HEK293 (cell line): ENCODE results near the gene CENPM.

Experiments
- CTCF ChIA-PET: fragments of 350-600 bp; formaldehyde crosslinking; extraction: SDS; loops from one replicate; lab custom pipeline; 2021; ENCODE audit warnings: antibody characterized with exemption; lab: Yijun Ruan, JAX
- POLR2A ChIA-PET: fragments of 300-600 bp; formaldehyde crosslinking; extraction: SDS; loops from one replicate; lab custom pipeline; 2020; ENCODE audit warnings: antibody characterized with exemption, inconsistent platforms; lab: Yijun Ruan, JAX
- H3K27ac ChIP-seq: fragments of 200-500 bp; sonication (Bioruptor generic); 2 replicates; pipeline ENCODE4 v1.5.1; 2014; ENCODE audit warnings: low read depth, low read length, control low read depth, inconsistent platforms; ENCODE audit errors: extremely low read depth
- H3K36me3 ChIP-seq, 2 experiments: fragments of 200-500 bp in 1 of 2; sonication (Bioruptor generic) in 1 of 2; 1 replicate in 1 of 2; 2 replicates in 1 of 2; pipeline ENCODE4 v1.5.1; 2014 to 2017; ENCODE audit warnings: inconsistent platforms in 2 of 2, low read length in 2 of 2; ENCODE audit not compliant: control insufficient read depth in 2 of 2, insufficient read depth in 1 of 2
- H3K4me1 ChIP-seq: fragments of 200-500 bp; sonication (Bioruptor generic); 2 replicates; pipeline ENCODE4 v1.5.1; 2014; ENCODE audit warnings: mild to moderate bottlenecking, low read length, inconsistent platforms; ENCODE audit not compliant: control insufficient read depth, insufficient read depth
- H3K4me3 ChIP-seq: 2 replicates; pipeline ENCODE4 v1.5.1; 2011; ENCODE audit warnings: low read depth, mild to moderate bottlenecking, control low read depth, low read length, moderate library complexity
- H3K9me3 ChIP-seq: fragments of 200-500 bp; sonication (Bioruptor generic); 2 replicates; pipeline ENCODE4 v1.5.1; 2014; ENCODE audit warnings: low read depth, low read length, inconsistent platforms; ENCODE audit not compliant: control insufficient read depth, insufficient read depth
- GLIS1 ChIP-seq: fragments of 450-650 bp; formaldehyde crosslinking; IDR thresholded peaks from 2 replicates; pipeline ENCODE4 v1.5.1; 2016; ENCODE audit warnings: missing biosample characterization, missing genetic modification characterization
- GLIS2 ChIP-seq: fragments of 450-650 bp; formaldehyde crosslinking; IDR thresholded peaks from 2 replicates; pipeline ENCODE4 v1.5.1; 2016; ENCODE audit warnings: missing biosample characterization, missing genetic modification characterization
- HOXC10 ChIP-seq: sonication (generic); formaldehyde crosslinking; IDR thresholded peaks from 2 replicates; pipeline ENCODE4 v1.8.1; 2023; ENCODE audit warnings: mild to moderate bottlenecking, missing genetic modification reagents
- PRDM1 ChIP-seq: fragments of 450-650 bp; formaldehyde crosslinking; IDR thresholded peaks from 2 replicates; pipeline ENCODE4; 2016; ENCODE audit warnings: missing biosample characterization, missing genetic modification characterization
- RBAK ChIP-seq: fragments of 450-650 bp; formaldehyde crosslinking; IDR thresholded peaks from 2 replicates; pipeline ENCODE4 v1.5.1; 2016; ENCODE audit warnings: missing biosample characterization, missing genetic modification characterization
- REST ChIP-seq: fragments of 450-650 bp; formaldehyde crosslinking; IDR thresholded peaks from 2 replicates; pipeline ENCODE4 v1.5.1; 2016; ENCODE audit warnings: missing biosample characterization, missing genetic modification characterization
- SCRT2 ChIP-seq: fragments of 450-650 bp; formaldehyde crosslinking; IDR thresholded peaks from 2 replicates; pipeline ENCODE4 v1.5.1; 2016; ENCODE audit warnings: missing biosample characterization, missing genetic modification characterization
- TRIM28 ChIP-seq: IDR thresholded peaks from 2 replicates; pipeline ENCODE4 v1.6.1; 2011; ENCODE audit warnings: low read length, control low read depth, borderline replicate concordance
- WT1 ChIP-seq: fragments of 450-650 bp; formaldehyde crosslinking; IDR thresholded peaks from 2 replicates; pipeline ENCODE4 v1.5.1; 2016; ENCODE audit warnings: missing biosample characterization, missing genetic modification characterization
- ZBTB17 ChIP-seq: fragments of 450-650 bp; formaldehyde crosslinking; IDR thresholded peaks from 2 replicates; pipeline ENCODE4 v1.5.1; 2016; ENCODE audit warnings: missing biosample characterization, missing genetic modification characterization
- ZBTB6 ChIP-seq: fragments of 450-650 bp; formaldehyde crosslinking; IDR thresholded peaks from 2 replicates; pipeline ENCODE4 v1.5.1; 2017; ENCODE audit warnings: missing biosample characterization, missing genetic modification characterization
- ZNF311 ChIP-seq: fragments of 450-650 bp; formaldehyde crosslinking; IDR thresholded peaks from 2 replicates; pipeline ENCODE4 v1.5.1; 2017; ENCODE audit warnings: missing biosample characterization, missing genetic modification characterization, borderline replicate concordance
- ZNF518A ChIP-seq: fragments of 450-650 bp; formaldehyde crosslinking; conservative IDR thresholded peaks from 2 replicates; pipeline ENCODE4 v1.5.1; 2016; ENCODE audit warnings: low read depth, missing biosample characterization, missing genetic modification characterization
- ZNF610 ChIP-seq: fragments of 450-650 bp; formaldehyde crosslinking; IDR thresholded peaks from 2 replicates; pipeline ENCODE4 v1.5.1; 2016; ENCODE audit warnings: missing biosample characterization, missing genetic modification characterization, borderline replicate concordance
- ZSCAN4 ChIP-seq: fragments of 450-650 bp; formaldehyde crosslinking; IDR thresholded peaks from 2 replicates; pipeline ENCODE4 v1.5.1; 2017; ENCODE audit warnings: missing biosample characterization, missing genetic modification characterization

The CENPM gene

GRCh38 chr22:41916745-41917358 is 30.1 kb downstream of the CENPM start (continued):
- peak; percentile 74 for TF ChIP-seq GLIS1
- TF ChIP-seq GLIS2: 0 out of 2 replicates have a peak, but pooled peaks have one; percentile 22
- TF ChIP-seq PRDM1: no peak
- TF ChIP-seq ZNF610 (tag by site-specific recombination): no peak
- TF ChIP-seq ZBTB6: no peak
- no peak for TF ChIP-seq ZNF518A (tag by site-specific recombination)
- peak; percentile 53; the same call in 1 of the 2 replicates for TF ChIP-seq ZBTB17 (tag by site-specific recombination)
- no peak for TF ChIP-seq REST (tag by site-specific recombination)
- no peak for TF ChIP-seq SCRT2 (tag by site-specific recombination)
- no peak for TF ChIP-seq ZNF311 (tag by site-specific recombination)
- TF ChIP-seq HOXC10 (CRISPR knock-in tag): no peak
- TF ChIP-seq, all 188 proteins: peak for 7

GRCh38 chr22:41915786-41916493 is 31.0 kb downstream of the CENPM start:
- no peak overlapping the region for H3K27ac ChIP-seq
- peaks cover 6% of the 10 kb centered on the region for H3K4me1 ChIP-seq
- no peaks in the 10 kb centered on the region for H3K36me3 ChIP-seq
- no peaks in the 10 kb centered on the region for H3K9me3 ChIP-seq
- CTCF ChIA-PET: interaction anchor here (0.7 to 2.0 kb wide), 4 partner anchors 9 to 219 kb away, joined by 3 to 10 read pairs (median 4); no protein-coding TSS in a partner anchor
- POLR2A ChIA-PET: interaction anchor here (0.7 to 3.7 kb wide), 2 partner anchors 31 to 84 kb away, joined by 8 to 13 read pairs; partner anchors contain the start of gene CENPM
- TF ChIP-seq RBAK (tag by site-specific recombination) (no peak), ZNF610 (tag by site-specific recombination) (no peak), ZSCAN4 (tag by site-specific recombination) (peak; percentile 69; the same call in 1 of the 2 replicates), WT1 (peak; percentile 64), TRIM28 (no peak)
- H3K4me3 ChIP-seq: no peak overlapping the region
